ENCODE measurements around the gene MARCO. TPM values are rescaled to one million over a fixed set of nuclear protein-coding genes. Genes with fewer than 3 reads are reported as not detected.

The MARCO gene
- polyA plus RNA-seq, 1 experiment = not detected

DNA sequence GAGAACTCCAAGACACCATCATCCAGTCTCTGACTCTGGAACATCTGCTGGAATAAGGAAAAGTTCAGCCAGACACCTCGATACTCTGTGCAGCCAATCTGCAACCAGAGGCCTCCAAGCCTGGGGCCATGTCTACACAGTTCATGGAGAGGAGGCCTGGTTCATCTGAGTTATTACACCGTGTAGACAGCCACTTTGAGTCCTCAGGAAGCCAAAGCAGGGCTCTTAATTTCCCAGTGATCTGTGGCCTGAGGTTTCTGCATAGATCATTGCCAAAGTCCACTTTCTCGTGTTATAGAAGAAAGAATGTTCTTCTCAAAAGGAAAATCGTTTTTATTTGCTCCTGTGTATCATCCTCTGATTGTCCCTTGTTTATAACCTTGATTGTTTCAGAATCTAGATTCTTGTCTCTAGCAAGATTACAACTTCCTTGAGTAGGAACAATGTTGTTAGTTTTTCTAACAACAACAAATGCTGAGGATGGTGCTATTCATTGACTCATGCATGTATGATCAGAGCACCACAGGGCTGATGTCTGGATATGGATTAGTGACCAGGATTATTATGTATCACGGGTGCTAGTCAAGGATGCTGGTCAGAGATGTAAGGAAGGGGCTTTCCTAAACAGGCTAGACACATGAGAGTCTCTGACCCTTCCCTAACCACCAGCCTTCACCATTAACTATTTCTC is 30.7 kb upstream of the MARCO start:
- H3K4me3 ChIP-seq (ENCODE audit: low read depth, low read length) = no peak overlapping the region
- no peak overlapping the region for H3K27ac ChIP-seq (ENCODE audit: low read depth, low read length)
- no peaks in the 10 kb centered on the region for H3K9me3 ChIP-seq (ENCODE audit: control insufficient read depth, insufficient read depth, low read length)
- CTCF ChIA-PET = no interaction called here
- POLR2A ChIA-PET = no interaction called here
- no peak for DNase-seq (ENCODE audit: low read depth, low spot score)
- TF ChIP-seq, protein P1, sequence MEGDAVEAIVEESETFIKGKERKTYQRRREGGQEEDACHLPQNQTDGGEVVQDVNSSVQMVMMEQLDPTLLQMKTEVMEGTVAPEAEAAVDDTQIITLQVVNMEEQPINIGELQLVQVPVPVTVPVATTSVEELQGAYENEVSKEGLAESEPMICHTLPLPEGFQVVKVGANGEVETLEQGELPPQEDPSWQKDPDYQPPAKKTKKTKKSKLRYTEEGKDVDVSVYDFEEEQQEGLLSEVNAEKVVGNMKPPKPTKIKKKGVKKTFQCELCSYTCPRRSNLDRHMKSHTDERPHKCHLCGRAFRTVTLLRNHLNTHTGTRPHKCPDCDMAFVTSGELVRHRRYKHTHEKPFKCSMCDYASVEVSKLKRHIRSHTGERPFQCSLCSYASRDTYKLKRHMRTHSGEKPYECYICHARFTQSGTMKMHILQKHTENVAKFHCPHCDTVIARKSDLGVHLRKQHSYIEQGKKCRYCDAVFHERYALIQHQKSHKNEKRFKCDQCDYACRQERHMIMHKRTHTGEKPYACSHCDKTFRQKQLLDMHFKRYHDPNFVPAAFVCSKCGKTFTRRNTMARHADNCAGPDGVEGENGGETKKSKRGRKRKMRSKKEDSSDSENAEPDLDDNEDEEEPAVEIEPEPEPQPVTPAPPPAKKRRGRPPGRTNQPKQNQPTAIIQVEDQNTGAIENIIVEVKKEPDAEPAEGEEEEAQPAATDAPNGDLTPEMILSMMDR (IDR thresholded peaks at IDR 0.05; ENCODE audit: low read depth, low read length) = no peak
- H3K27me3 ChIP-seq (ENCODE audit: control insufficient read depth, insufficient read depth, low read length) = no peaks in the 10 kb centered on the region

DNA sequence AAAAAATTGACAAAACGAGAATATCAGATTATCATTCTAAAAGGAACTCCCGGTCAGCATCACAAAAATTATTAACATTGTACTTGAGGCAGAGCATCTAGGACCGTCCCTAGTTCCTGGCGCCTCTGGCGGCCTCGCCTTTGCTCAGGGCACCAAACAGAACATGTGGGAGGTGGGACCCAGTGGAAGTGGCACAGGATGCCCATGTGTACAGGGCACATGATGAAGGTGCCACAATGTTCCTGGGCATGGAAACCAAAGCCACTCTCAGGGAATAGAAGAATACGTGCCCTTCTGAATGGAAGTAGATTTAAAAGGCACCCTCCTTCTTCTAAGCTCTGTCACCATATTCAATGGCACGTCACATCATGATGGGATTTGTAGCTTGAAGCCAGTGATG is 30.1 kb upstream of the MARCO start:
- H3K4me3 ChIP-seq (ENCODE audit: low read depth, low read length) = no peak overlapping the region
- TF ChIP-seq, protein P1 (IDR thresholded peaks at IDR 0.05; ENCODE audit: low read depth, low read length) = no peak
- CTCF ChIA-PET = no interaction called here
- no peak for DNase-seq (ENCODE audit: low read depth, low spot score)
- POLR2A ChIA-PET = no interaction called here
- no peak overlapping the region for H3K27ac ChIP-seq (ENCODE audit: low read depth, low read length)
- no peaks in the 10 kb centered on the region for H3K9me3 ChIP-seq (ENCODE audit: control insufficient read depth, insufficient read depth, low read length)
- H3K27me3 ChIP-seq (ENCODE audit: control insufficient read depth, insufficient read depth, low read length) = no peaks in the 10 kb centered on the region

GRCh38 chr2:118913131-118913802 is 28.7 kb upstream of the MARCO start:
- TF ChIP-seq, protein P1 (IDR thresholded peaks at IDR 0.05; ENCODE audit: low read depth, low read length) = no peak
- Histone ChIP-seq H3K9me3 (ENCODE audit: control insufficient read depth, insufficient read depth, low read length) (no peaks in the 10 kb centered on the region), H3K27me3 (ENCODE audit: control insufficient read depth, insufficient read depth, low read length) (no peaks in the 10 kb centered on the region), H3K4me3 (ENCODE audit: low read depth, low read length) (no peak overlapping the region), H3K27ac (ENCODE audit: low read depth, low read length) (no peak overlapping the region)
- ChIA-PET POLR2A (no interaction called here), CTCF (no interaction called here)
- DNase-seq (ENCODE audit: low read depth, low spot score) = no peak

DNA sequence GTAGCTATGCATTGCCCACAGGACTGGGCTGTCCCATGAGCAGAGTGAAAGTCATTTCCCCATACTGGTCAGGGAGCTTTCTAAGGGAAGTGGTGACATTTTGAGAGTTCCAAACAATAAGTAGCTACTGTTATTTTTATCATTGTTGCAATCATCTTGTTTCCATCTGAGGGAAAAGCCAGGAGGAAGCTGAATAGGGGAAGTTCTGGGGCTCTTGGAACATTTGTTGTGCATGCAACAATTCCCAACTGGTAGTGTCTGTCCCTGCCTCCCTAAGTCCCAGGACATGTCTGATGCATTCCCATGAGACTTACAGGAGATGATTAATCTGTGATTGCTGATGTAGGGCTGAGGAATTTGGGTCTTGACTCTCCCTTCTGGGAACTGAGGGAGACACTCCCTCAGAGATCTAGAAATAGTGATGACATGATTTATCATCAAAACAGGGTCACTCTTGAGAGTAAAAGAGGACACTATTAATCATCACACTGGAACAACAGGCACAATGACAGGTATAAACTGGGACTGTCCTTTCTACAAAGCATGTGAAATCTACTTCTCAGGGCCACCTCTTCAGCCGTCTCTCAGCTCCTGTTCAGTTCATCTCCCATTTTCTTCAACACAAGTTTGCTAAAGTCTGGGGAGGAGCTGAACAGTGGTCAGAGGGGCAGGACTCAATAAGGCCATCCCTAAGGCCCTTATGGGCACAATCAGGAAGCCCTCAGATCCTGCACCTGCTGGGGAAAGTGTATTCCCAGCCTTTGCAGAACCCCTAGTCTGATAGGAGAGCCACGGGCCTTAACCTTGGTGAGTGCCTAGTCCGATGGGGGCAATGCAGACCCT is 28.0 kb upstream of the MARCO start:
- no peaks in the 10 kb centered on the region for H3K9me3 ChIP-seq (ENCODE audit: control insufficient read depth, insufficient read depth, low read length)
- H3K4me3 ChIP-seq (ENCODE audit: low read depth, low read length) = no peak overlapping the region
- H3K27ac ChIP-seq (ENCODE audit: low read depth, low read length) = no peak overlapping the region
- ChIA-PET POLR2A (no interaction called here), CTCF (interaction anchor here (1.6 kb wide), 1 partner anchor 32 kb away, joined by 4 read pairs; no protein-coding TSS in a partner anchor)
- DNase-seq (ENCODE audit: low read depth, low spot score) = no peak
- no peaks in the 10 kb centered on the region for H3K27me3 ChIP-seq (ENCODE audit: control insufficient read depth, insufficient read depth, low read length)
- TF ChIP-seq, protein P1 (IDR thresholded peaks at IDR 0.05; ENCODE audit: low read depth, low read length) = no peak

Measured in AG04450 (cell line).